DOHH2 (cell line): ENCODE data around the gene DMD.

ENCODE experiments used
- H3F3A ChIP-seq: fragments of 200-600 bp; sonication (generic), shearing (Covaris generic); 2 replicates; pipeline ENCODE4 v1.6.0; 2016; ENCODE audit warnings: antibody characterized with exemption, mild to moderate bottlenecking; ENCODE audit not compliant: control insufficient read depth, insufficient read depth
- H3K27ac ChIP-seq: fragments of 200-600 bp; sonication (generic); 2 replicates; pipeline ENCODE4 v1.5.1; 2014; ENCODE audit warnings: low read depth, mild to moderate bottlenecking, low read length, moderate library complexity
- H3K27me3 ChIP-seq: fragments of 200-600 bp; sonication (generic); 2 replicates; pipeline ENCODE4 v1.6.1; 2014; ENCODE audit warnings: mild to moderate bottlenecking, low read length, mixed read lengths; ENCODE audit not compliant: control insufficient read depth
- H3K36me3 ChIP-seq: fragments of 200-600 bp; sonication (generic); 2 replicates; pipeline ENCODE4 v1.6.1; 2014; ENCODE audit warnings: mild to moderate bottlenecking, low read length, moderate library complexity, mixed read lengths; ENCODE audit not compliant: control insufficient read depth
- H3K4me1 ChIP-seq: fragments of 200-600 bp; sonication (generic); 2 replicates; pipeline ENCODE4 v1.6.1; 2014; ENCODE audit warnings: mild to moderate bottlenecking, low read length, mixed read lengths; ENCODE audit not compliant: control insufficient read depth
- H3K4me2 ChIP-seq: fragments of 200-600 bp; sonication (generic); 2 replicates; pipeline ENCODE4 v1.6.0; 2014; ENCODE audit warnings: mild to moderate bottlenecking, low read length, moderate library complexity
- H3K4me3 ChIP-seq: fragments of 200-600 bp; sonication (generic); 2 replicates; pipeline ENCODE4 v1.5.1; 2014; ENCODE audit warnings: mild to moderate bottlenecking, low read length, mixed read lengths
- H3K79me2 ChIP-seq: fragments of 200-600 bp; sonication (generic); 2 replicates; pipeline ENCODE4 v1.6.1; 2014; ENCODE audit warnings: mild to moderate bottlenecking, low read length, mixed read lengths; ENCODE audit not compliant: control insufficient read depth
- H3K9me2 ChIP-seq: fragments of 200-600 bp; sonication (generic); replicated peaks from 2 replicates; pipeline ENCODE4 v1.6.1; 2014; ENCODE audit warnings: mild to moderate bottlenecking, low read length, mixed read lengths; ENCODE audit not compliant: control insufficient read depth
- H3K9me3 ChIP-seq: fragments of 200-600 bp; sonication (generic); 2 replicates; pipeline ENCODE4 v1.6.1; 2014; ENCODE audit warnings: antibody characterized with exemption, low read length, mixed read lengths; ENCODE audit not compliant: control insufficient read depth, insufficient read depth
- H4K20me1 ChIP-seq: fragments of 200-600 bp; sonication (generic); 2 replicates; pipeline ENCODE4 v1.6.0; 2014; ENCODE audit warnings: low read depth, mild to moderate bottlenecking, antibody characterized with exemption, low read length, moderate library complexity; ENCODE audit not compliant: control insufficient read depth, insufficient read depth
- CTCF ChIP-seq: fragments of 200-600 bp; sonication (generic); IDR thresholded peaks from one replicate; pipeline ENCODE4 v1.5.1; 2014; ENCODE audit warnings: antibody characterized with exemption, mild to moderate bottlenecking, low read depth, low read length; ENCODE audit not compliant: poor library complexity, severe bottlenecking
- EZH2phosphoT487 ChIP-seq: fragments of 200-600 bp; sonication (generic); IDR thresholded peaks from 2 replicates; pipeline ENCODE4 v1.6.1; 2017; ENCODE audit warnings: borderline replicate concordance, mild to moderate bottlenecking, antibody characterized with exemption, low read length, moderate library complexity, mixed read lengths

The DMD gene

DNA sequence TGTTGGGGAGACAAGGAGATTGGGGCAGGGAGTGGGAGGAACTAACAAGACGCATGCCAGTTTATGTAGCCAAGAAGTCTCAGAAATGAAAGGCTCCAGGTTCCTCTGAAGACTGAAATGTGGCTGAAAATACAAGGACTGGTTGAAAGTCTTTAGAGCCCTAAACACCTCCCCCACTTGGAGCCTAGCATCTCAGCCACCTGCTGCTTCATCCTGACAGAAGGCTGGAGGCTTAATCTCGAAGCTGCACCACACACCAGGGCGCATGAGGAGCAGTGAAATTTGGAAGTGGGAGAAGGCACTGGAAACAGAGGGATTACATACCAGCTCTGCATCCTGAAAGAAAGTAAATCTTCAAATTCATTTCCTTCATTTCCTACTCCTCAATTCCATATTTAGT is 1978.8 kb downstream of the DMD start:
- Histone ChIP-seq H3K79me2 (no peaks in the 10 kb centered on the region), H3K9me3 (no peaks in the 10 kb centered on the region)

DNA sequence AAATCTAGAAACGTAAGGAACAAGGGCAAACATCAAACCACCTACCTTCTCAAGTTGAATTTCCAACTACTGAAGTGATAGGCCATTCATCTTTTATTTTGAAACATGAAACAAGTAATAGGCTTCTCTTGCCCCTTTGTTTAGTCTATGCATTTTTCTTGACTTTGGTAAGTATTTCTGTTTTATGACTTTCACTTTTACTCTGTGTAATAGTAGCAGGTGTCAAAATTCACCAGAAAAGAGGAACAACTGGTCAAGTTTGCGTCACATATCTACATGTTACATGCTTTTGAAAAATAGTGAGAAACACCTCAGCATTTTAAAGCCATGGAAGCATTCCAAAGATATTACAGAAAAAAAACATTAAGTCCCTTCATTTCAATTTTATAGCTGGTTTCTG is 1982.4 kb downstream of the DMD start:
- Histone ChIP-seq H3K4me1 (peaks cover 30% of the 10 kb centered on the region), H3K79me2 (no peaks in the 10 kb centered on the region), H3K9me3 (no peaks in the 10 kb centered on the region), H3K4me3 (no peak overlapping the region), H3K36me3 (no peaks in the 10 kb centered on the region), H3K27me3 (no peaks in the 10 kb centered on the region), H4K20me1 (no peaks in the 10 kb centered on the region), H3K4me2 (peak overlapping the region; percentile 33; the same call in 1 of the 2 replicates), H3F3A (no peaks in the 10 kb centered on the region), H3K27ac (peak overlapping the region; percentile 50), H3K9me2 (no peaks in the 10 kb centered on the region)
- TF ChIP-seq EZH2phosphoT487: no peak
- no peak for TF ChIP-seq CTCF

More for the DNA sequence above, 1978.8 kb downstream of the DMD start:
- no peak overlapping the region for H3K4me3 ChIP-seq
- H3K4me2 ChIP-seq: no peak overlapping the region
- no peak overlapping the region for H3K27ac ChIP-seq
- no peaks in the 10 kb centered on the region for H3K36me3 ChIP-seq
- no peaks in the 10 kb centered on the region for H4K20me1 ChIP-seq
- H3K9me2 ChIP-seq: no peaks in the 10 kb centered on the region
- TF ChIP-seq CTCF (no peak), EZH2phosphoT487 (no peak)
- H3K27me3 ChIP-seq: no peaks in the 10 kb centered on the region
- H3K4me1 ChIP-seq: peaks cover 50% of the 10 kb centered on the region
- H3F3A ChIP-seq: no peaks in the 10 kb centered on the region

DNA sequence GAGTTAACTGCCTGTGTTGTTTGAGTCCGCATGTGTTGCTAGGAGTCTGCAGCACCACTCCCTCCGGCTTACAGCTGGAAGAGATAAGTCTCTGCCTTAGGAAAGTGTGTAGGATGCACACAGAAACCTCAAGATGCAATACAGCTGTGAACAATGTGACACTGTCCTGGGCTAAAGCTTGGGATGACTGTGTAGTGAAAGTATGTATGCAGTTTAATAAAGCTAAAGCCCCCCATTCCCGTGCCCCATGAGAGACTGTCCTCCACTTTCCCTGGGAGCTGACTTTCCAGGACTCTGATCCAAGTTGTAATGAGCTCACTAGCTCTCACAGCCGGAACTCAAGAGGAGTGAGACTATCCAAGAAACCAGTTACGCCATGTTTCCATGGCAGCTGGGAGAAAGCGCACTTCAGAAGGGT is 1982.9 kb downstream of the DMD start:
- no peaks in the 10 kb centered on the region for H4K20me1 ChIP-seq
- peak overlapping the region; percentile 50 for H3K27ac ChIP-seq
- H3K9me3 ChIP-seq: no peaks in the 10 kb centered on the region
- no peaks in the 10 kb centered on the region for H3K36me3 ChIP-seq
- no peaks in the 10 kb centered on the region for H3K9me2 ChIP-seq
- no peak overlapping the region for H3K4me3 ChIP-seq
- H3K79me2 ChIP-seq: no peaks in the 10 kb centered on the region
- H3K4me1 ChIP-seq: peaks cover 26% of the 10 kb centered on the region
- H3K4me2 ChIP-seq: peak overlapping the region; percentile 33; the same call in 1 of the 2 replicates
- no peaks in the 10 kb centered on the region for H3K27me3 ChIP-seq
- H3F3A ChIP-seq: no peaks in the 10 kb centered on the region
- TF ChIP-seq EZH2phosphoT487 (no peak), CTCF (no peak)

GRCh38 chrX:31227250-31227649 is 1984.1 kb downstream of the DMD start:
- H3K4me1 ChIP-seq: peaks cover 17% of the 10 kb centered on the region
- no peaks in the 10 kb centered on the region for H3K9me2 ChIP-seq
- H3K27me3 ChIP-seq: no peaks in the 10 kb centered on the region
- no peaks in the 10 kb centered on the region for H3K36me3 ChIP-seq
- H3K4me3 ChIP-seq: no peak overlapping the region
- no peak overlapping the region for H3K4me2 ChIP-seq
- no peaks in the 10 kb centered on the region for H3K9me3 ChIP-seq
- no peaks in the 10 kb centered on the region for H4K20me1 ChIP-seq
- H3K27ac ChIP-seq: no peak overlapping the region
- TF ChIP-seq CTCF (no peak), EZH2phosphoT487 (no peak)
- no peaks in the 10 kb centered on the region for H3F3A ChIP-seq
- H3K79me2 ChIP-seq: no peaks in the 10 kb centered on the region
